Right lobe of liver (tissue), 6 donors: Measurements from ENCODE around the gene CAP2. TPM values are rescaled to one million over a fixed set of nuclear protein-coding genes. Genes with fewer than 3 reads are reported as not detected.

Experiments used
- ATAC-seq, 4 donors: fragments of 200-7000 bp; cut with Tn5 transposase; one replicate each; pipeline ENCODE4 v1.9.1; 2020; ENCODE audit warnings: mild to moderate bottlenecking in 4 of 4, moderate library complexity in 4 of 4
- DNase-seq, 3 donors: peaks; one replicate each; pipeline ENCODE4 v3.0.0-alpha.2; 2020
- H3K27ac ChIP-seq, 3 donors: fragments of 200-600 bp; one replicate each; pipeline ENCODE4 v1.8.0; 2022
- H3K27me3 ChIP-seq, 2 donors: fragments of 200-600 bp; one replicate each; pipeline ENCODE4 v1.8.0; 2022
- H3K36me3 ChIP-seq, 4 donors: fragments of 200-600 bp; sonication (generic) in 1 of 4; one replicate each; pipeline versions ENCODE4 v1.5.1 to v1.8.0; 2017 to 2022; ENCODE audit warnings: control low read depth in 1 of 4
- H3K4me1 ChIP-seq, 4 donors: fragments of 200-600 bp; sonication (generic) in 1 of 4; one replicate each; pipeline versions ENCODE4 v1.5.1 to v1.8.0; 2017 to 2022; ENCODE audit warnings: control low read depth in 1 of 4
- H3K4me3 ChIP-seq, 3 donors: fragments of 200-600 bp; one replicate each; pipeline ENCODE4 v1.8.0; 2022
- H3K9me3 ChIP-seq, 4 donors: fragments of 200-600 bp; sonication (generic) in 1 of 4; one replicate each; pipeline versions ENCODE4 v1.5.1 to v1.8.0; 2017 to 2022; ENCODE audit warnings: control low read depth in 1 of 4
- CTCF ChIP-seq, 4 donors: fragments of 200-600 bp in 3 of 4; fragments of 450-650 bp in 1 of 4; IDR thresholded peaks; one replicate each; pipeline versions ENCODE4 v1.5.1 to v1.8.0; 2016 to 2022; ENCODE audit warnings: antibody characterized with exemption in 4 of 4, mild to moderate bottlenecking in 2 of 4
- POLR2A ChIP-seq: fragments of 450-650 bp; IDR thresholded peaks from one replicate; pipeline ENCODE4 v1.6.1; 2017; ENCODE audit warnings: antibody characterized with exemption, mild to moderate bottlenecking
- WGBS: methylation state at CpG from one replicate; pipeline ENCODE4 v1.1.6; 2018; ENCODE audit warnings: low coverage, low lambda C conversion rate; ENCODE audit not compliant: insufficient coverage; ENCODE audit errors: missing lambda C conversion rate; 5-methylcytosine and 5-hydroxymethylcytosine counted together
- intact Hi-C, 2 donors: fragments of 100-400 bp; cut with DNase I; formaldehyde crosslinking; loops; one replicate each; pipeline versions ENCODE4 v1.11.2 to v1.14.1; 2022
- long read RNA-seq: library from polyadenylated mRNA; unstranded; transcript quantifications from one replicate; pipeline ENCODE4 v2.0.0, GENCODE V29; 2019
- total RNA-seq, 6 experiments: library from RNA; depleted of rRNA in 2 of 6; stranded (reverse); fragments of >200 nt in 2 of 6; fragmentation: NEBNext Ultra II Directional in 3 of 6; extraction: Animal tissue kit (Norgen Biotek cat#: 25700) in 3 of 6; gene quantifications; one replicate each; pipeline versions ENCODE4 v1.1.0 to v1.2.4, GENCODE V29; 2016 to 2023
- donor health status: DM: no; HTN: yes; CAD: no.
- donor health status: DM: no; HTN: no; CAD: no.
- donor health status: DM: no; HTN: no; CAD: no.
- donor health status: DM: no; HTN: yes; CAD: no.
- donor health status: DM: no; HTN: yes; CAD: no.

Gene CAP2, protein sequence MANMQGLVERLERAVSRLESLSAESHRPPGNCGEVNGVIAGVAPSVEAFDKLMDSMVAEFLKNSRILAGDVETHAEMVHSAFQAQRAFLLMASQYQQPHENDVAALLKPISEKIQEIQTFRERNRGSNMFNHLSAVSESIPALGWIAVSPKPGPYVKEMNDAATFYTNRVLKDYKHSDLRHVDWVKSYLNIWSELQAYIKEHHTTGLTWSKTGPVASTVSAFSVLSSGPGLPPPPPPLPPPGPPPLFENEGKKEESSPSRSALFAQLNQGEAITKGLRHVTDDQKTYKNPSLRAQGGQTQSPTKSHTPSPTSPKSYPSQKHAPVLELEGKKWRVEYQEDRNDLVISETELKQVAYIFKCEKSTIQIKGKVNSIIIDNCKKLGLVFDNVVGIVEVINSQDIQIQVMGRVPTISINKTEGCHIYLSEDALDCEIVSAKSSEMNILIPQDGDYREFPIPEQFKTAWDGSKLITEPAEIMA
- total RNA-seq: 1 to 10 TPM; 2.1 to 7.4 (median 6.1) TPM
- long read RNA-seq, partial matches to known transcripts: 0 of 1 reads
- long read RNA-seq, other reads (novel, unspliced or antisense): 0 of 1 reads

DNA sequence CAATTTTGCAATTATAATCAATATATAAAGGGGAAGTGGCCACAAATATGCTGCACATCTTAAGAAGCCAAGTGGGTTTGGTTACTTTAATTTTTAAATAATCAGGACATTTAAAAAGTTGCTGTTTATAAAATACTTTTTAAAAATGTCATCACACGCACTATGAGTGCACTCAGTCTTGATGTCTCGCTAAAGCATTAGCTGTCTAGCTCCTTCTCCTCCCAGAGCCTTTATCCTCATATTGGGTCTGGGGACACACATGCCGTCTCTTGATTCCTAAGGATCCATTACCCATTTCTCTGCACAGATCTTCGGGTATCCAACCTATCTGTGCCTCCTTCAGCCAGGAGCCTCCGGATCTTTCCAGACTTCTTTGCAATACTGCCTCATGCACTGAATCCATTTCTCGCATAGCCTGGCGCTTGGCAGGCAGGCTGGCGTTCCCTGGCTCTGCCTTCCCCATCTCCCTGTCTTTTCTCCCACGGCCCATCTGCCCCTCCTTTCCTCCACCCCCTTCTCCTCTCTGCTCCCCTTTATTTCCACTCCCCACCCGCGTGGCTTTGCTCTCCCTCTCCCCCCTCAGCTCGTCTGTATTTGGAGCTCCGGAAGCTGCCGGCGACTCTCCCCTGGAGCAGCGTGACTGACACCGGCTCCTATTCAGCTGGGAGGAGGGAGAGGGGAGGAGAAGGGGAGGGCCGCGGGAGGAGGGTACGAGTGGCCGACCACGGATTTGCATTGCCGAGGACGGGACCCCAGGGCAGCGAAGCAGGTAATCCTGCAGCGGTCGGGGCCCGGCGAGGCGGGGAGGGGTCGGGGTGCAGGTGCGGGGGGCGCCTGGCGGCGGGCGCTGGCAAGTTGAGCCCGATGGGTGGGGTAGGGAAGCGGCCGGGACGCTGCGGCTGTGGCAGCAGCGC, at the start of gene CAP2:
CAP2 (plus strand) TSS at position 618 of the 914 bp plus-strand sequence. CDS start 27,961 bp downstream, outside the sequence.
- TF ChIP-seq CTCF (IDR thresholded peaks at IDR 0.05) (no peak), POLR2A (peak; percentile 66)
- H3K27me3 ChIP-seq: no peaks in the 10 kb centered on the region
- no peaks in the 10 kb centered on the region for H3K36me3 ChIP-seq
- H3K27ac ChIP-seq: peak within 1 kb of the TSS; percentile 52 to 87 (median 86)
- WGBS: 6% methylated on average over 33 of the region's 42 CpGs
- peak; percentile 83 to 89 (median 87) for ATAC-seq
- intact Hi-C loops: no loop called here
- H3K9me3 ChIP-seq: no peaks in the 10 kb centered on the region
- DNase-seq: peak; percentile 64 to 76 (median 71)
- peaks cover 0 to 11% (median 3%) of the 10 kb centered on the region in 4 donors for H3K4me1 ChIP-seq
- H3K4me3 ChIP-seq: peak within 1 kb of the TSS; percentile 44 to 64 (median 53)

DNA sequence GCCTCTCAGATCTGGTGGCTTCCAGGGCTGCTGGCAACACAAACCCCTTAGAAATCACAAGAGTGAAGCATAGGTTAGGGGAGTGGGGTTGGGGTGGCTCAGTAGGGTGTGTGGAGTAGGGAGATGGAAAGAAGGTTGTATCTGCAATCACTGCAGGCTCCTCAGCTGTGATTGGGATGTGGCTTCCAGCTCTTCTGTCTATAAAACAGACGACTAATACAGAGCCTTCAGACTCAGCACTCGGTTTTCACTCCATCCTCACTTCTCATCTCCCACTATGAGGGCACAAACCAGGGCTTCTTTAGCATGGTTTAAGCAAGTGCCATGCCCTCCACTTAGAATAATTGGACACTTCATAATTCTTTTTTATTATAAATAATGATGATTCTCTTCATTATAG, 46.4 kb upstream of the CAP2 start:
- Histone ChIP-seq H3K4me1 (no peaks in the 10 kb centered on the region), H3K9me3 (no peaks in the 10 kb centered on the region), H3K27me3 (no peaks in the 10 kb centered on the region), H3K36me3 (no peaks in the 10 kb centered on the region), H3K27ac (no peak overlapping the region), H3K4me3 (no peak overlapping the region)
- WGBS: 68% methylated on average over 2 of the region's 2 CpGs
- TF ChIP-seq CTCF (IDR thresholded peaks at IDR 0.05) (no peak), POLR2A (no peak)
- no peak for ATAC-seq
- intact Hi-C loops: no loop called here
- no peak for DNase-seq

DNA sequence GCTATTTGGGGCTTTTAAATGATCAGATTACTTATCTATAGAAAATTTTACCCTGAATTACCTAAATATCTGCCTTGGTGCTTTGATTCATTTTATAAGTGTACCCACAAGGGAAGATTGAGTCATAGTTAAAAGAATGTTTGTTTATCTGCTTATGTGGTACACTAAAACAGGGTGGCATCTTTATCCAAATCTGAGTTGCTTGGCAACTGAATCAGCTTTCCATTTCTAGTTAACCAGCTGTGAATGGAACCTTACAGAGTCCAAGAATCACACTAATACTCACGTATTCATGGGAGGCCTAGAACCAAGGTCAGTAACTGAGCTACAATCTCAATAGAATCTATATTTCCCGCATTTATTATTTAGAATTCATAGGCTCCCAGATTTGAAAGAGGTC, 44.0 kb upstream of the CAP2 start:
- no peak for DNase-seq
- WGBS: 84% methylated on average over 2 of the region's 2 CpGs

More for the DNA sequence above, 44.0 kb upstream of the CAP2 start:
- Histone ChIP-seq H3K9me3 (no peaks in the 10 kb centered on the region), H3K4me1 (no peaks in the 10 kb centered on the region), H3K4me3 (no peak overlapping the region), H3K27me3 (no peaks in the 10 kb centered on the region), H3K36me3 (no peaks in the 10 kb centered on the region), H3K27ac (no peak overlapping the region)
- TF ChIP-seq POLR2A: no peak
- TF ChIP-seq CTCF (IDR thresholded peaks at IDR 0.05): no peak
- ATAC-seq: no peak
- intact Hi-C loops: no loop called here
